ENCODE results near the gene RCOR1. TPM values are rescaled to one million over a fixed set of nuclear protein-coding genes. Genes with fewer than 3 reads are reported as not detected.

RCOR1 gene
- total RNA-seq, 3 donors from 2014 or later (not counting 1 experiment from before 2014, with no cell fraction given), result 20.3 to 36.5 (median 21.8) TPM

DNA sequence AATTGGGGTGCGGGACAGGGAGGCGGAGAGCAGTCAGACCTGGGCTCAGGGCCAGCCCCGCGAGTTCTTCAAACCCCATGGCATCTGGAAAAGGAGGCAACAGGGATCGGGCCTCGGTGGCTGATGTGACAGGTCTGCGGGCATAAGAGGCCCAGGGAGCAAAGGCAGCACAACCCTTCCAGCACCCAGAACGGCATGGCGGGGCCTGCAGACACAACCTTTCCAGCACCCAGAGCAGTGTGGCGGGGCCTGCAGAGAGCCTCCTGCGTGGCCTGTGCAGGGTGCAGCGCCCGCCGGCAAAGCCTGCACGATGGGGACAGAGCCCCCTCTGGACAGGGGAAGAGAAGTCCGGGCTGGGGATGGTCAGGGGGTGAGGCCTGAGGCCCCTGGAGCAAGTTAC, 158.6 kb downstream of the RCOR1 start:
- no peak overlapping the region for H3K4me3 ChIP-seq (ENCODE audit: low read length)
- intact Hi-C loops (cut with micrococcal nuclease), result no loop called here
- no peaks in the 10 kb centered on the region for H3K36me3 ChIP-seq (ENCODE audit: control insufficient read depth, insufficient read depth, low read length)
- H3K27ac Mint-ChIP-seq, result no peak overlapping the region
- no peaks in the 10 kb centered on the region for H3K9me3 Mint-ChIP-seq
- no peaks in the 10 kb centered on the region for H3K27me3 ChIP-seq (ENCODE audit: control insufficient read depth, insufficient read depth, low read length)
- no peaks in the 10 kb centered on the region for H3K9me3 ChIP-seq (ENCODE audit: control insufficient read depth, insufficient read depth, low read length)
- H3K4me1 Mint-ChIP-seq, result no peaks in the 10 kb centered on the region
- ATAC-seq (no peak), DNase-seq (no peak)
- TF ChIP-seq CTCF (IDR thresholded peaks at IDR 0.05), result no peak
- no peaks in the 10 kb centered on the region for H3K4me1 ChIP-seq (ENCODE audit: control insufficient read depth, insufficient read depth, low read length)
- 92% methylated on average over 16 of the region's 16 CpGs for WGBS (ENCODE audit: insufficient coverage)
- H3K36me3 Mint-ChIP-seq, result no peaks in the 10 kb centered on the region
- H3K27ac ChIP-seq (ENCODE audit: low read length), result no peak overlapping the region
- no peak overlapping the region for H3K4me3 Mint-ChIP-seq
- H3K27me3 Mint-ChIP-seq (ENCODE audit: low read depth in 2 of 2), result no peaks in the 10 kb centered on the region

DNA sequence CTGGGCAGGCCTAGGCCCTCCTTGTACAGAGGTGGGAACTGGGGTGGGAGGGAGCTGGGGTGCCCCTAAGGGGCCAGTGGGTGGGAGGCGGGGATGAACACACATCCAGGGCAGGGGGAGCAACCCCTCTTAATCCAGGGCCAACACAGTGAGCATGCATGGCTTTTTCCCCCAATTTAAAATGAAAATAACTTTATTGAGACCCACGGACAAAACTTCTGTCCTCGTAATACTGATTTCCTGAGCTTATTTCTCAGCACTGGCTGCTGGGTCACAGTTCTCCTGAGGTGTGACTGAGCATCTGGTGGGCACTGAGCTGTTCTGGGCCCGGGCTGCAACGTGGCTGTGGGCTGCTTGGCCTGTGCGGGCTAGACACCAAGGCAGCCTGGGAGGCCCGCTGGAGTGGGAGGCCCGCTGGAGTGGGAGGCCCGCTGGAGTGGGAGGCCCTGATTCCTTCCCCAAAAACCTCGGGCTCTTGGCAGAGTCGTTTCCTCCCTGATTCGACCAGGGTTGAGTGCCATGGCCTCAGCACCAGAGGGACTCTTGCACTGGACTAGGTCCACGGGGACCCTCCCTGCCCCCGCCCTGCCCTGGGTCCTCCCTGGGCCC, 159.9 kb downstream of the RCOR1 start:
- no peak for ATAC-seq
- intact Hi-C loops (cut with micrococcal nuclease), result no loop called here

GRCh38 chr14:102754370-102755262, 162.2 kb downstream of the RCOR1 start:
- Mint-ChIP-seq H3K27ac (no peak overlapping the region), H3K4me1 (no peaks in the 10 kb centered on the region), H3K4me3 (no peak overlapping the region), H3K36me3 (no peaks in the 10 kb centered on the region), H3K9me3 (no peaks in the 10 kb centered on the region), H3K27me3 (ENCODE audit: low read depth in 2 of 2) (no peaks in the 10 kb centered on the region)
- Histone ChIP-seq H3K36me3 (ENCODE audit: control insufficient read depth, insufficient read depth, low read length) (no peaks in the 10 kb centered on the region), H3K27ac (ENCODE audit: low read length) (no peak overlapping the region), H3K4me1 (ENCODE audit: control insufficient read depth, insufficient read depth, low read length) (no peaks in the 10 kb centered on the region), H3K4me3 (ENCODE audit: low read length) (no peak overlapping the region), H3K9me3 (ENCODE audit: control insufficient read depth, insufficient read depth, low read length) (no peaks in the 10 kb centered on the region), H3K27me3 (ENCODE audit: control insufficient read depth, insufficient read depth, low read length) (no peaks in the 10 kb centered on the region)
- DNase-seq, result no peak
- 72% methylated on average over 17 of the region's 17 CpGs for WGBS (ENCODE audit: insufficient coverage)
- intact Hi-C loops (cut with micrococcal nuclease), result no loop called here
- no peak for TF ChIP-seq CTCF (IDR thresholded peaks at IDR 0.05)
- no peak for ATAC-seq

More for the DNA sequence above, 159.9 kb downstream of the RCOR1 start:
- Mint-ChIP-seq H3K9me3 (no peaks in the 10 kb centered on the region), H3K27ac (no peak overlapping the region), H3K36me3 (no peaks in the 10 kb centered on the region), H3K27me3 (ENCODE audit: low read depth in 2 of 2) (no peaks in the 10 kb centered on the region), H3K4me1 (no peaks in the 10 kb centered on the region), H3K4me3 (no peak overlapping the region)
- H3K27me3 ChIP-seq (ENCODE audit: control insufficient read depth, insufficient read depth, low read length), result no peaks in the 10 kb centered on the region
- no peak for TF ChIP-seq CTCF (IDR thresholded peaks at IDR 0.05)
- H3K4me1 ChIP-seq (ENCODE audit: control insufficient read depth, insufficient read depth, low read length), result no peaks in the 10 kb centered on the region
- no peak for DNase-seq
- no peak overlapping the region for H3K4me3 ChIP-seq (ENCODE audit: low read length)
- no peak overlapping the region for H3K27ac ChIP-seq (ENCODE audit: low read length)
- no peaks in the 10 kb centered on the region for H3K36me3 ChIP-seq (ENCODE audit: control insufficient read depth, insufficient read depth, low read length)
- WGBS (ENCODE audit: insufficient coverage), result 81% methylated on average over 14 of the region's 14 CpGs
- H3K9me3 ChIP-seq (ENCODE audit: control insufficient read depth, insufficient read depth, low read length), result no peaks in the 10 kb centered on the region

Data from natural killer cell (primary cell).